HCT116 (cell line): Measurements from ENCODE around the gene HIC1.

Experiments
- ATF3 ChIP-seq: IDR thresholded peaks from 2 replicates; pipeline ENCODE4 v1.6.1; 2012
- CEBPB ChIP-seq: IDR thresholded peaks from 2 replicates; pipeline ENCODE4 v1.6.1; 2012; ENCODE audit warnings: low read depth
- CTCF ChIP-seq, 3 experiments: fragments of 200-600 bp in 1 of 3; sonication (generic) in 1 of 3; IDR thresholded peaks in 2 of 3; conservative IDR thresholded peaks in 1 of 3; 2 replicates each; pipeline ENCODE4 v1.5.1; 2012 to 2017; ENCODE audit warnings: low read depth in 2 of 3, low read length in 2 of 3, antibody characterized with exemption in 1 of 3, borderline replicate concordance in 1 of 3, control low read depth in 1 of 3, mild to moderate bottlenecking in 1 of 3, mixed read lengths in 1 of 3, mixed run types in 1 of 3, moderate library complexity in 1 of 3; ENCODE audit not compliant: insufficient read depth in 1 of 3
- EZH2 ChIP-seq: fragments of 200-600 bp; sonication (generic); IDR thresholded peaks from 2 replicates; pipeline ENCODE4 v1.6.1; 2017; ENCODE audit warnings: antibody characterized with exemption, mixed run types
- EZH2phosphoT487 ChIP-seq: fragments of 200-600 bp; IDR thresholded peaks from 2 replicates; pipeline ENCODE4 v1.6.1; 2018; ENCODE audit warnings: antibody characterized with exemption, borderline replicate concordance
- MAX ChIP-seq: IDR thresholded peaks from 2 replicates; pipeline ENCODE4 v1.6.1; 2012
- POLR2A ChIP-seq: IDR thresholded peaks from 2 replicates; pipeline ENCODE4 v1.7.0; 2011; ENCODE audit warnings: borderline replicate concordance; ENCODE audit not compliant: insufficient read depth, insufficient read length; ENCODE audit errors: extremely low read depth
- POLR2AphosphoS5 ChIP-seq: IDR thresholded peaks from 2 replicates; pipeline ENCODE4 v1.6.1; 2011; ENCODE audit warnings: mild to moderate bottlenecking, low read depth, low read length, moderate library complexity
- RAD21 ChIP-seq: IDR thresholded peaks from 2 replicates; pipeline ENCODE4 v1.6.1; 2012; ENCODE audit warnings: low read depth, mild to moderate bottlenecking
- REST ChIP-seq: IDR thresholded peaks from 2 replicates; pipeline ENCODE4 v1.6.1; 2012; ENCODE audit warnings: low read depth
- SIN3A ChIP-seq: IDR thresholded peaks from 2 replicates; pipeline ENCODE4 v1.6.1; 2012; ENCODE audit warnings: low read depth
- SRF ChIP-seq: IDR thresholded peaks from 2 replicates; pipeline ENCODE4 v1.6.1; 2012; ENCODE audit warnings: low read depth
- ZBTB33 ChIP-seq: IDR thresholded peaks from 2 replicates; pipeline ENCODE4 v1.6.1; 2011; ENCODE audit warnings: mild to moderate bottlenecking, low read length, moderate library complexity; ENCODE audit not compliant: insufficient replicate concordance; ENCODE audit errors: extremely low read depth
- ZFX ChIP-seq: fragments of 450-650 bp; IDR thresholded peaks from 2 replicates; pipeline ENCODE4 v1.6.1; 2017

- TF ChIP-seq CTCF (IDR thresholded peaks at IDR 0.05 in 2 of 3, conservative IDR thresholded peaks at IDR 0.05 in 1 of 3; ENCODE audit: borderline replicate concordance in 1 of 3, insufficient read depth in 1 of 3, low read depth in 2 of 3, low read length in 2 of 3), result no peak
- TF ChIP-seq POLR2AphosphoS5, result no peak
- no peak for TF ChIP-seq EZH2phosphoT487
- no peak for TF ChIP-seq SRF
- no peak for TF ChIP-seq MAX
- TF ChIP-seq ZBTB33, result no peak
- no peak for TF ChIP-seq ZFX
- no peak for TF ChIP-seq REST
- TF ChIP-seq RAD21, result no peak
- TF ChIP-seq SIN3A, result no peak
- no peak for TF ChIP-seq EZH2
- TF ChIP-seq CEBPB, result no peak
- no peak for TF ChIP-seq ATF3
- no peak for TF ChIP-seq POLR2A
Observed at GRCh38 chr17:2067048-2067561, 12.2 kb downstream of the HIC1 start.
